Hepatocyte (in vitro differentiated cells): Measurements from ENCODE around the gene CDH4. TPM values are rescaled to one million over a fixed set of nuclear protein-coding genes. Genes with fewer than 3 reads are reported as not detected.

Experiments used
- DNase-seq: peaks from one replicate; pipeline ENCODE4 v3.0.0-alpha.2; 2016; ENCODE audit warnings: low spot score
- H2AFZ ChIP-seq: fragments of 200-600 bp; sonication (generic); 2 replicates; pipeline ENCODE4 v1.6.0; 2016; ENCODE audit warnings: antibody characterized with exemption, mild to moderate bottlenecking
- H3K27ac ChIP-seq: fragments of 200-600 bp; sonication (generic); 2 replicates; pipeline ENCODE4 v1.5.1; 2016; ENCODE audit warnings: mild to moderate bottlenecking
- H3K27me3 ChIP-seq: fragments of 200-600 bp; sonication (generic); 2 replicates; pipeline ENCODE4 v1.6.1; 2016
- H3K36me3 ChIP-seq: fragments of 200-600 bp; sonication (generic); replicated peaks from 2 replicates; pipeline ENCODE4 v1.5.1; 2016; ENCODE audit warnings: low read depth; ENCODE audit not compliant: insufficient read depth
- H3K4me1 ChIP-seq: fragments of 200-600 bp; sonication (generic); 2 replicates; pipeline ENCODE4 v1.5.1; 2016; ENCODE audit warnings: mild to moderate bottlenecking, moderate library complexity; ENCODE audit not compliant: insufficient read depth
- H3K4me2 ChIP-seq: fragments of 200-600 bp; sonication (generic); 2 replicates; pipeline ENCODE4 v1.6.0; 2016
- H3K4me3 ChIP-seq: fragments of 200-600 bp; sonication (generic); 2 replicates; pipeline ENCODE4 v1.5.1; 2016; ENCODE audit warnings: mild to moderate bottlenecking
- H3K79me2 ChIP-seq: fragments of 200-600 bp; sonication (generic); 2 replicates; pipeline ENCODE4 v1.6.0; 2017; ENCODE audit warnings: mild to moderate bottlenecking
- H3K9me2 ChIP-seq: fragments of 200-600 bp; sonication (generic); replicated peaks from 2 replicates; pipeline ENCODE4 v1.6.0; 2017; ENCODE audit warnings: mild to moderate bottlenecking; ENCODE audit not compliant: insufficient read depth
- H3K9me3 ChIP-seq: fragments of 200-600 bp; sonication (generic); 2 replicates; pipeline ENCODE4 v1.5.1; 2016; ENCODE audit warnings: low read depth, mild to moderate bottlenecking
- H4K20me1 ChIP-seq: fragments of 200-600 bp; sonication (generic); 2 replicates; pipeline ENCODE4 v1.6.0; 2016; ENCODE audit warnings: mild to moderate bottlenecking; ENCODE audit not compliant: insufficient read depth, poor library complexity, severe bottlenecking
- EZH2 ChIP-seq: fragments of 200-600 bp; sonication (generic); IDR thresholded peaks from 2 replicates; pipeline ENCODE4 v1.6.1; 2016; ENCODE audit warnings: antibody characterized with exemption, mild to moderate bottlenecking, borderline replicate concordance
- EZH2phosphoT487 ChIP-seq: fragments of 200-600 bp; sonication (generic); IDR thresholded peaks from one replicate; pipeline ENCODE4 v1.6.1; 2018; ENCODE audit warnings: antibody characterized with exemption, mild to moderate bottlenecking, low read depth, moderate library complexity; ENCODE audit not compliant: unreplicated experiment, severe bottlenecking
- WGBS: methylation state at CpG from one replicate; pipeline ENCODE4 v1.1.6; 2016; ENCODE audit warnings: low lambda C conversion rate; ENCODE audit errors: missing lambda C conversion rate; 5-methylcytosine and 5-hydroxymethylcytosine counted together
- polyA plus RNA-seq: library from polyadenylated mRNA; unstranded; fragments of >200 nt; fragmentation: Nextera tagmentation; extraction: Ambion mirVana; gene quantifications from 2 replicates; pipeline ENCODE4 v1.2.1, GENCODE V29; 2016
- total RNA-seq: library from RNA; depleted of rRNA; stranded (reverse); fragments of >200 nt; gene quantifications from 2 replicates; pipeline ENCODE4 v1.2.3, GENCODE V29; 2014
- TF ChIP-seq, protein P1 (sequence below): fragments of 200-600 bp; sonication (generic); IDR thresholded peaks from 2 replicates; pipeline ENCODE4 v1.5.1; 2016; ENCODE audit warnings: antibody characterized with exemption, mild to moderate bottlenecking; ENCODE audit not compliant: poor library complexity

The CDH4 gene
- total and polyA plus RNA-seq, 2 experiments from 2014 or later: 0.53 to 0.73 TPM

- Histone ChIP-seq H3K27ac (no peak overlapping the region), H3K36me3 (no peaks in the 10 kb centered on the region), H3K4me1 (no peaks in the 10 kb centered on the region), H2AFZ (no peak overlapping the region), H3K27me3 (no peaks in the 10 kb centered on the region), H3K79me2 (no peaks in the 10 kb centered on the region), H3K9me3 (no peaks in the 10 kb centered on the region), H3K4me2 (no peak overlapping the region), H4K20me1 (no peaks in the 10 kb centered on the region), H3K9me2 (no peaks in the 10 kb centered on the region), H3K4me3 (no peak overlapping the region)
- DNase-seq: no peak
- TF ChIP-seq EZH2 (no peak), EZH2phosphoT487 (no peak)
- TF ChIP-seq, protein P1, sequence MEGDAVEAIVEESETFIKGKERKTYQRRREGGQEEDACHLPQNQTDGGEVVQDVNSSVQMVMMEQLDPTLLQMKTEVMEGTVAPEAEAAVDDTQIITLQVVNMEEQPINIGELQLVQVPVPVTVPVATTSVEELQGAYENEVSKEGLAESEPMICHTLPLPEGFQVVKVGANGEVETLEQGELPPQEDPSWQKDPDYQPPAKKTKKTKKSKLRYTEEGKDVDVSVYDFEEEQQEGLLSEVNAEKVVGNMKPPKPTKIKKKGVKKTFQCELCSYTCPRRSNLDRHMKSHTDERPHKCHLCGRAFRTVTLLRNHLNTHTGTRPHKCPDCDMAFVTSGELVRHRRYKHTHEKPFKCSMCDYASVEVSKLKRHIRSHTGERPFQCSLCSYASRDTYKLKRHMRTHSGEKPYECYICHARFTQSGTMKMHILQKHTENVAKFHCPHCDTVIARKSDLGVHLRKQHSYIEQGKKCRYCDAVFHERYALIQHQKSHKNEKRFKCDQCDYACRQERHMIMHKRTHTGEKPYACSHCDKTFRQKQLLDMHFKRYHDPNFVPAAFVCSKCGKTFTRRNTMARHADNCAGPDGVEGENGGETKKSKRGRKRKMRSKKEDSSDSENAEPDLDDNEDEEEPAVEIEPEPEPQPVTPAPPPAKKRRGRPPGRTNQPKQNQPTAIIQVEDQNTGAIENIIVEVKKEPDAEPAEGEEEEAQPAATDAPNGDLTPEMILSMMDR: no peak
- WGBS: 91% methylated on average over 14 of the region's 14 CpGs
These were observed 522.0 kb downstream of the CDH4 start for GRCh38 chr20:61773926-61774587.

DNA sequence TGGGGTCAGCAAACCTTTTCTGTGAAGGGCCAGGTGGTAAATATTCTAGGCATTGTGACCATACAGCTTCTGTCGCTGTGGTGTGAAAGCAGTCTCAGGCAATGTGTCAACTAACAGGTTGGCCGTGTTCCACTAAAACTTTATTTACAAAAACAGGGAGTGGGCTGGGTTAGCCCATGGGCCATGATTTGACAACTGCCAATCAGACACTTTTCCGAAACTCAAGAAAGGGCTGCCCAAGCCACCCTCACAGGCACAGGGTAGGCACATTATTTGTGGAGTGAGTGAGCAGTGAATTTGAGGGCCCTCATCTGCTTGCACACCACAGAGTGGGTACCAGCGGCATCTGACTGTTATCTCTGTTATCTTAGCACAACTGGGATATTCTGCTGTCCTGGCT lies 523.4 kb downstream of the CDH4 start:
- Histone ChIP-seq H3K9me3 (no peaks in the 10 kb centered on the region), H3K36me3 (no peaks in the 10 kb centered on the region), H3K4me3 (no peak overlapping the region), H4K20me1 (no peaks in the 10 kb centered on the region), H3K27ac (no peak overlapping the region), H3K4me2 (no peak overlapping the region), H3K27me3 (no peaks in the 10 kb centered on the region), H3K9me2 (no peaks in the 10 kb centered on the region), H3K4me1 (no peaks in the 10 kb centered on the region), H3K79me2 (no peaks in the 10 kb centered on the region), H2AFZ (no peak overlapping the region)
- WGBS: 85% methylated on average over 4 of the region's 4 CpGs
- DNase-seq: no peak
- TF ChIP-seq, protein P1: no peak
- TF ChIP-seq EZH2 (no peak), EZH2phosphoT487 (no peak)

DNA sequence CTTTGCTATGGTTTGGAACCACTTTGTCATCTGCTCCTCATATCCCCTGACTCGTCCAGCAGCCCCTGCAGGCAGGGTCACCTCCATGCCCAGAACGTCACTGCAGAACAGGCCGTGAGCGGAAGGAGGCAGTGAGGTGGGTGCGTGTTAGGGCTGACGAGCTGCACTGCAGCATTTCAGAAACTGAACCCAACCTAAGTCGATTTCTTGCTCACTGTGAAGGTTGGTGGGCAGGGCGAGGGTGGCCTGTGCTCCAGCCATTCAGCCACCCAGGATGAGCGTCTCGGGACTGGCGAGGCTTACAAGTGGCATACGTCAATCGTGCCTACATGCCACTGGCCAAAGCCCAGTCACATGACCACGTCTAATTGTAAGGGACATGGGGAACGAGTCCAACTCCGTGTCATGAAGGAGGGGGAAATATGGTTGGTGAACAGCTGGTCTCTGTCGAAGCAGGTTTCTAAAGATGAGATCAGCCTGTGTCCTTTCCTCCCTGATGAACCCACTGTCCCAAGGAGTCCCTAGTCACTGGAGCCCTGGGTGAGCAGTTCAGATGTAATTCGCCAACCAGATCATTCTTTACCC lies 524.5 kb downstream of the CDH4 start:
- Histone ChIP-seq H2AFZ (no peak overlapping the region), H3K4me1 (no peaks in the 10 kb centered on the region), H3K36me3 (no peaks in the 10 kb centered on the region), H3K9me2 (no peaks in the 10 kb centered on the region), H3K4me3 (no peak overlapping the region), H3K4me2 (no peak overlapping the region), H4K20me1 (no peaks in the 10 kb centered on the region), H3K27me3 (no peaks in the 10 kb centered on the region), H3K9me3 (no peaks in the 10 kb centered on the region), H3K27ac (no peak overlapping the region), H3K79me2 (no peaks in the 10 kb centered on the region)
- DNase-seq: no peak
- no peak for TF ChIP-seq EZH2phosphoT487
- TF ChIP-seq EZH2: no peak
- TF ChIP-seq, protein P1: no peak
- WGBS: 88% methylated on average over 18 of the region's 18 CpGs
